NOMO-1 (cell line): ENCODE results near the gene S100A16.
A peak's percentile ranks its signal among the peaks of the same experiment; 100 is the strongest.
"Not testable (repeated sequence)": the region's sequence is repeated elsewhere in the genome, so short reads cannot be mapped to it uniquely, and the experiment has no call there.

Source experiments
- DNase-seq, 2 experiments: peaks; one replicate each; lab custom pipeline; 2025; ENCODE audit not compliant: unreplicated experiment in 2 of 2; lab: John Stamatoyannopoulos, UW

The S100A16 gene

GRCh38 chr1:153565529-153566374 is 47.2 kb downstream of the S100A16 start, which contains the start of gene S100A2:
TSS of gene S100A2 (minus strand) at chr1:153565844. CDS start at chr1:153563877, 1,967 bp downstream.
- peak; percentile 50 to 78 for DNase-seq

- DNase-seq, result no peak
Measured at GRCh38 chr1:153563991-153564390, 48.9 kb downstream of the S100A16 start.

GRCh38 chr1:153563483-153563901 is 49.4 kb downstream of the S100A16 start:
- no peak for DNase-seq

- DNase-seq, result not testable (repeated sequence)
Measured at GRCh38 chr1:153562021-153562420, 50.9 kb downstream of the S100A16 start.

GRCh38 chr1:153561466-153561985 is 51.4 kb downstream of the S100A16 start:
- DNase-seq, result no peak

GRCh38 chr1:153560771-153561465 is 52.0 kb downstream of the S100A16 start:
- no peak for DNase-seq

- DNase-seq, result no peak
Measured at GRCh38 chr1:153560241-153560640, 52.7 kb downstream of the S100A16 start.

GRCh38 chr1:153557877-153558276 is 55.1 kb downstream of the S100A16 start:
- no peak for DNase-seq
